Measurements from ENCODE around the gene OPTN. TPM values are rescaled to one million over a fixed set of nuclear protein-coding genes. Genes with fewer than 3 reads are reported as not detected.

OPTN gene
- total RNA-seq, 2 experiments from 2014 or later: 86.8 to 99.6 TPM

DNA sequence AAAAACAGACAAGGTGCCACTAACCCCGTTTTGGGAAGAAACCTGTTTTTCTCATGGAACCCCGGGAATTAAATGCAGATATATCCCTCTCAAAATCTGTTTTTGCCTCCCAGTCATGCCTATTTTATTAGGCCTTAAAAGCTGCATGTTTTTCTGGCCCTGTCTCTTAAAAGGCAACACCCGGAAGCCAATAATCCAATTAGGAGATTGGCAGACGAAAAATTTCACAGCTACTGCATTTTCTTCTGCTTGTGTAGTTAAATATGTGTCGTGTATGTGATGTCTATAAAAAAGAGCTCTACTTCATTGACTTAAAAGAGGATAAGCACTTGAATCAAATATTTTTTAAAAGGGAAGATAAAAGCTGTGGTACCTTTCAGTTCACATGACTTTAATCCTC is 31.9 kb upstream of the OPTN start:
- intact Hi-C loops (cut with DNase I, micrococcal nuclease): no loop called here
- Histone ChIP-seq H3K4me3 (ENCODE audit: low read length) (no peak overlapping the region), H3K27me3 (ENCODE audit: control insufficient read depth in 1 of 2, insufficient read depth in 2 of 2, low read length in 2 of 2) (peaks cover 0 to 6% of the 10 kb centered on the region in 2 experiments), H3K27ac (ENCODE audit: low read depth in 1 of 2, low read length in 2 of 2) (no peak overlapping the region), H3K36me3 (ENCODE audit: insufficient read depth, low read length) (no peaks in the 10 kb centered on the region), H3K9me3 (ENCODE audit: control insufficient read depth in 1 of 2, insufficient read depth in 1 of 2, low read length in 2 of 2) (no peaks in the 10 kb centered on the region), H3K4me1 (ENCODE audit: insufficient read depth, low read length) (no peaks in the 10 kb centered on the region)
- CTCF ChIA-PET: no interaction called here
- no peak for TF ChIP-seq CTCF (IDR thresholded peaks at IDR 0.05)
- no peaks in the 10 kb centered on the region for H3K9me3 Mint-ChIP-seq
- H3K27me3 Mint-ChIP-seq: peaks cover 22% of the 10 kb centered on the region
- no peak overlapping the region for H3K4me3 Mint-ChIP-seq
- no peaks in the 10 kb centered on the region for H3K36me3 Mint-ChIP-seq (ENCODE audit: low read depth)
- no peak for ATAC-seq (ENCODE audit: poor library complexity)
- H3K4me1 Mint-ChIP-seq (ENCODE audit: low read depth): no peaks in the 10 kb centered on the region
- DNase-seq: no peak
- POLR2A ChIA-PET: no interaction called here
- no peak overlapping the region for H3K27ac Mint-ChIP-seq

- ChIA-PET POLR2A (no interaction called here), CTCF (no interaction called here)
- H3K27ac Mint-ChIP-seq: no peak overlapping the region
- H3K9me3 Mint-ChIP-seq: no peaks in the 10 kb centered on the region
- H3K4me3 Mint-ChIP-seq: no peak overlapping the region
- ATAC-seq (ENCODE audit: poor library complexity) (no peak), DNase-seq (no peak)
- H3K27ac ChIP-seq (ENCODE audit: low read depth in 1 of 2, low read length in 2 of 2): no peak overlapping the region
- intact Hi-C loops (cut with DNase I, micrococcal nuclease): no loop called here
- no peaks in the 10 kb centered on the region for H3K36me3 Mint-ChIP-seq (ENCODE audit: low read depth)
- TF ChIP-seq CTCF (IDR thresholded peaks at IDR 0.05): no peak
- H3K9me3 ChIP-seq (ENCODE audit: control insufficient read depth in 1 of 2, insufficient read depth in 1 of 2, low read length in 2 of 2): no peaks in the 10 kb centered on the region
- peaks cover 0 to 6% of the 10 kb centered on the region in 2 experiments for H3K27me3 ChIP-seq (ENCODE audit: control insufficient read depth in 1 of 2, insufficient read depth in 2 of 2, low read length in 2 of 2)
- H3K4me1 ChIP-seq (ENCODE audit: insufficient read depth, low read length): no peaks in the 10 kb centered on the region
- peaks cover 17% of the 10 kb centered on the region for H3K27me3 Mint-ChIP-seq
- H3K4me3 ChIP-seq (ENCODE audit: low read length): no peak overlapping the region
- no peaks in the 10 kb centered on the region for H3K36me3 ChIP-seq (ENCODE audit: insufficient read depth, low read length)
- no peaks in the 10 kb centered on the region for H3K4me1 Mint-ChIP-seq (ENCODE audit: low read depth)
These were observed 31.5 kb upstream of the OPTN start for GRCh38 chr10:13068484-13068883.

DNA sequence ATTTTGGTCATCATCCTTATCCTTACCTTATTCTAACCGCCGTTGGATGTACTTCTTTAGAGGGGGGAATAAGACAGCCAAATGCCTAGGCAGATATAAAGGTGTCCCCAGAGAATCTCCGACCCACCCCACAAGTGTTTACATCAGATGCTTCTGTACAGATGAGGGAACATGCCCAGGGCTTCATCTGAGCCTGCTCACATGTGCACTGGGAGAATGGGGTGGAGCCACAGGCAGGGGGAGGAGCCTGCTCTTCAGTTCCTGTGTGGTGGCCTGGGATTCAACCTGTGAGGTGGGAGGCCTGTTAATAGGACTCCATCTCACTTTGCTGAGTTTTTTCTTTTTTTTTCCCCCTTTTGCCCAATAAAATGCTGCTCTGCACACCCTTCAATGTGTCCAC is 27.6 kb upstream of the OPTN start:
- no peak overlapping the region for H3K27ac Mint-ChIP-seq
- CTCF ChIA-PET: no interaction called here

More for the DNA sequence above, 27.6 kb upstream of the OPTN start:
- no peaks in the 10 kb centered on the region for H3K36me3 Mint-ChIP-seq (ENCODE audit: low read depth)
- no peaks in the 10 kb centered on the region for H3K9me3 ChIP-seq (ENCODE audit: control insufficient read depth in 1 of 2, insufficient read depth in 1 of 2, low read length in 2 of 2)
- no peak overlapping the region for H3K4me3 Mint-ChIP-seq
- POLR2A ChIA-PET: no interaction called here
- H3K4me3 ChIP-seq (ENCODE audit: low read length): no peak overlapping the region
- no peak overlapping the region for H3K27ac ChIP-seq (ENCODE audit: low read depth in 1 of 2, low read length in 2 of 2)
- intact Hi-C loops (cut with DNase I, micrococcal nuclease): no loop called here
- no peaks in the 10 kb centered on the region for H3K36me3 ChIP-seq (ENCODE audit: insufficient read depth, low read length)
- ATAC-seq (ENCODE audit: poor library complexity) (no peak), DNase-seq (no peak)
- H3K4me1 ChIP-seq (ENCODE audit: insufficient read depth, low read length): no peaks in the 10 kb centered on the region
- peaks cover 42% of the 10 kb centered on the region for H3K27me3 Mint-ChIP-seq
- no peaks in the 10 kb centered on the region for H3K9me3 Mint-ChIP-seq
- H3K27me3 ChIP-seq (ENCODE audit: control insufficient read depth in 1 of 2, insufficient read depth in 2 of 2, low read length in 2 of 2): peaks cover 16 to 24% of the 10 kb centered on the region in 2 experiments
- no peaks in the 10 kb centered on the region for H3K4me1 Mint-ChIP-seq (ENCODE audit: low read depth)
- no peak for TF ChIP-seq CTCF (IDR thresholded peaks at IDR 0.05)

Measured in CD4-positive, alpha-beta T cell (primary cell).